Smooth muscle cell of the brain vasculature (primary cell): ENCODE data around the gene B3GLCT.

Experiments
- DNase-seq: peaks from one replicate; pipeline ENCODE4 v3.0.0-alpha.2; 2012; ENCODE audit warnings: low read depth, low spot score

The B3GLCT gene

DNA sequence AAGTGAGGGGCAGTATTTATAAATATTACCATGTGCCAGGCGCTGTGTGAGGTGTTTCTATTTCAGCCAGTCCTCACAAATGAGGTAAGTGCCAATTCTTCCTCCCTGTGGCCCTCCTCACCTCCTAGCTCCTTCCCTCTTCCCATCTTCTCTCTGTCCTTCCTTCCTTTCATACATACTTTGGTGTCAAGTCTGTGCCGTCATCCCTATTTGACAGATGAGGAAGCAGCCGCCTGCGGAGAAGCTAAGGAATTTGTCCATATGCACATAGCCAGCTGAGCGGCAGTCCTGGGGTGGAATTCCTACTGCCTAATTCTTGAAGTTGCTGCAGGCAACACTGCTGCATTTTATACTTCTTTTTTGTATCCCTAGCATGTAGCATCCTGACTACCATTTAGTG, 150.8 kb downstream of the B3GLCT start:
- no peak for DNase-seq

DNA sequence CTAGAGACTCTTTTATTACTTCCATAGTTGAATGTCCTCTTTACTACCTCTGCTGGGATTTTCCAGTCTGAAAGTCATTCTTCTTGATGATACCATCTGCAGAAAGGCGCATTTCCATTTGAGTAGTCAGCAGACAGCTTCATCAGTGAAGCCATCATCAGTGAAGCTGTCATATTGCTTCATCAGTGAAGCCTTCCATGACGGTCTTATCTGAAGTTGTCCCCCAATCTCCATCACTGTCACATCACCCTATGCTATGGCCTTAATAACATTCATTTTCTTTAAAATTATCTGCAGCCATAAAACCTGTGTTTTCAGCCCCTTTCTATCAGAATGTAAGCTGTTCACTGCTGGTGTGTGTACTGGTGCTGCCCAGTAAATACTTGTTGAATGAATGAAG, 151.6 kb downstream of the B3GLCT start:
- DNase-seq, result no peak

DNA sequence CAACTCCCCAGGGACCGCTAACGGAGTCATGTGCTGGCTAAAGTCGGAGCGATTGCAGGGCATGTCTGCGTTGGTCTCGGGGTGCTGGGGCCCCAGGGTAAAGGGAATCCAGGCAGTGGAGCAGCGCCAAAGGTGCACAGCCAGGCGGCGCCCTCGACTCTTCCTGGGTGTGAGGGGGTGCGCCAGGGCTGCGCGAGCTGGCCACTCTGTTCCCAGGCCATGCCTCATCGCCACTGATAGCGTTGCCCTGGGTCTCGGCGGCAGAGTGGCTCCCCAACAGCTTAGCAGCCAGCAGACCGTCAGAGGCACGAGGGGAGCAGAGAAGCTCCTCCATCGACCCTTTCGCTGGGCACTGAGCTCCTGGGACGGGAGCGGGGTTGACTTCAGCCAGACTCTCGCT, 152.7 kb downstream of the B3GLCT start:
- DNase-seq, result no peak

DNA sequence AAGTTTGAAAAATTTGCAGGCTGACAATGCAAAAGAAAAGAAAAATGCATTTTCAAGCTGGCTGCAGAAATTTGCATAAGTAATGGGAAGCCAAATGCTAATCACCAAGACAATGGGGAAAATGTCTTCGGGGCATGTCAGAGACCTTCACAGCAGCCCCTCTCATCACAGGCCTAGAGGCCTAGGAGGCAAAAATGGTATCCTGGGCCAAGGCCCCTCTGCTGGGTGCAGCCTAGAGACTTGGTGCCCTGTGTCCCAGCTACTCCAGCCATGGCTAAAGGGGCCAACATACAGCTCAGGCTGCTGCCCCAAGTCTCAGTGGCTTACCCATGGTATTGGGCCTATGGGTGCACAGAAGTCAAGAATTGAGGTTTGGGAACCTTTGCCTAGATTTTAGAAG, 155.2 kb downstream of the B3GLCT start:
- DNase-seq, result no peak

DNA sequence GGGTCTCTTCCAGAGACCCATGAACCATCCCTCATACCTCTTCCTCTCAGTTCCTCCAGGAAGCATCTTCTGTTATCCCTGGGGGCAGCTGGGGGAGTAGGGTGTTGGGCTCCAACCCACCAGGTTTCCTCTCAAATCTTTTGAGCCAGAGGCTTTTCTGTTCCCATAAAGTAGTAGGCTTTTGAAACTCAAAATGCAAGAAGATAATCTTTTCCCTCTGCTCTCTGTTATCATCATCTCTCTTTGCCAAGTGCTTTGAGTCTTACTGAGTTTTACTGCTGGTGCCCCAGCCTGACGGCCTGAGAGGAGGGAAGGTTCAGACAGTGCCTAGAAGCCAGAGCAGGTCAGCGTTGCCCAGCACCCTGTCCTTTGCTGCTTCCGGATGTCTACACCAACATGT, 157.2 kb downstream of the B3GLCT start:
- DNase-seq, result no peak

DNA sequence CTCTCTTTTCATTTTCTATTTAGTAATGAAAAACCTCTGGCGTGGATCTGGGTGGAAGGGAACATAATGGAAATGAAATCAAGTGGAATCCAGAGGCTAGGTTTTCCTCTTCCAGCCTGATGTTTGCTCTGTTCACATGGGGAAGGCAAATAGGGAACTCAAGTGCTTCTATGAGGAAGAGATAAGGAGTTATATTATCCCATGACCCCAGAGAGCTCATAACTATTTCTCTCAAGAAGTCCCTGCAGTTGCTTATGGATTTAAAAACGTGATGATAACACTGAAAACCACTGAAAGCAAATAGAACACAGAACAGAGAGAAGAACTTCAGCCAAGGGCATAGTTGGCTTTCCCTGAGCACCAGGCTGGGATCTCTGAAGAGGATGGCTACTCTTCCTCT, 157.8 kb downstream of the B3GLCT start:
- no peak for DNase-seq

DNA sequence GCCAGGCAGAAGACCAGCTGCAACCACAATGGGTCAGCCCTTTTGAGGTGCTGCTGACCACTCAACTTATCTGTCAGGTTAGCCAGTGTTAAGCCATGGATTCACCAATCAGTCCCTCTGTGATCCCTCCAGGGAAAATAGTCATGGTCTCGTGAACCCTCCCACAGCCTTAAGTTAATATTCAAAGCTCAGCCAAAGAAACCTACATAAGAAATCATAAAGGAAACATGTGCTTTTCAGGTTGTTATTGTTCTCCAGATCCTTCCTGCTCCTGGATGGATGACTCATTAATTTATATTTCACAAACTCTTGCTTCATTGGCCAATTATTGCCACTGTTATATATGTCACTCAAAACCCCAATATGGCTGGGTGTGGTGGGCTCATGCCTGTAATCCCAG, 161.9 kb downstream of the B3GLCT start:
- no peak for DNase-seq

DNA sequence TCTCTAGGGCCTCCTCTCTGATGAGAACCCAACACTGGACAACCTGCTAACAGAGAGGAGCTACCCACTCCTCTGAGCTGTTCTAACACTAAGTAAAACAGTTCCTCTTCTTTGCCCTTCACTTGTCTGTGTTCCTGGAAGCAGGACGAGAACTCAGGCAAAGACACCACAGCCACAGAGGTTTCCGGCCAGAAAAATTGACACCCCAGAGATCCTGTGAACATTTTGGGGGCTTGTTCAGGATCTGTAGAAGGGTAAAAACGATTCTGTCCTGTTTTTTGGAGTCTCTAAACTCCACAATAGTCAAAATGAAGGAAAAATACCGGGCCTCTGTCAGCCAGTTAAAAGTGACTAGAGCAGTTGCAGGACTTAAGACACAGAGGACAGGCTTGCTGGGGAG, 165.9 kb downstream of the B3GLCT start:
- no peak for DNase-seq

DNA sequence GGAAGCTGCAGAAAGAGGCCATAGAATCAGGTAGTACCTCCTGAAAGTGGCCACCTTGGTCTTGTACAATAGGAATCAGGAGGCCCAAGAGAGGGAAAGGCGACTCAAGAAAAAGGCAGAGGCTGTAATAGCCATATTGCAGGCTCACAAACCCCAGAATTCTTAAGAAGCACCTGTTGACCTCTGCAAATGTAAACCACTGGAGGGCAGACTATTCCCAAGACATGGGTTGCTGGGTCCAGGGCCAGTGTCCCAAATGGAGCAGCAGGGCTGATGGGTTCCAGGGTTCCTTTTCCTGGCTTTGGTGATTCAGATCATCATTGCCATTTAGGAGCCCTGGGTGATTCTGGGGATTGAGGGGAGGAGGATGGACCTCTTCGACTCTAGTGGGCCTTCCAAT, 167.6 kb downstream of the B3GLCT start:
- DNase-seq, result no peak

DNA sequence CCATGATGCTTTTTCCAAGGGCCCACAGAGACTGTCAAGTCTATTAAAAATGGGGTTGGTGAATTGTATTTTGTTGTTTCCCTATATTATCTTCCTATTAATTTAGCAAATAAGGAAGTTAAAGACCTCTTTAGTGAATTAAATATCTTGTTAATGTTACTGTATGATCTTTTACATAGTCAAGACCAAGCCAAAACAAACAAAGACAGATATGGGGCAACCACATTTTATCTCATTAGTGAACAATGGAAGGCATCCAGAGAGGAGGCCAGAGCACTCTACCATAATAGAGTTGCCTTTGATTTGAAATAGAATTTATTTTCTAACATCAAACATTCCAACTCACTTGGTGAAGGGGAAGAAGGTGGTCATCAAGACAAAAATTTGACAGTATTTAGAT, 169.4 kb downstream of the B3GLCT start:
- DNase-seq, result no peak

DNA sequence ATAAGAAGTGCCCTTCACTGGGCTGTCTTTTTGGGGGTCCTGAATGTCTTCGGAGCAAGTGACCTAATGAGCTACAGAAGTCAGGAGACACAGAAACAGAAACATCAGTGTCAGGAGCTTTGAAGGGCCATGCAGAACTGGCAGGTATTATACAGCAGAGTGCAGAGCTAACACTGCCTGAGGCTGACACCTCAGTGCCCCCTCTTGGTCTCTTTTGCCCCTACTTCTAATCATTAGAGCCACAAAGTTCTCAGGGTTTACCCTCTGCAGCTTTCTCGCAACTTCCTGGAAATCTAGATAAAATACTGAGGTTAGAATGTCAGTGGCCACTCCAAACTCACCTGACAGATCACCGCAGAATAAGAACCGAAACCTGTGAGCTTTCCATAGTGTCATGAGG, 172.7 kb downstream of the B3GLCT start:
- DNase-seq, result no peak

DNA sequence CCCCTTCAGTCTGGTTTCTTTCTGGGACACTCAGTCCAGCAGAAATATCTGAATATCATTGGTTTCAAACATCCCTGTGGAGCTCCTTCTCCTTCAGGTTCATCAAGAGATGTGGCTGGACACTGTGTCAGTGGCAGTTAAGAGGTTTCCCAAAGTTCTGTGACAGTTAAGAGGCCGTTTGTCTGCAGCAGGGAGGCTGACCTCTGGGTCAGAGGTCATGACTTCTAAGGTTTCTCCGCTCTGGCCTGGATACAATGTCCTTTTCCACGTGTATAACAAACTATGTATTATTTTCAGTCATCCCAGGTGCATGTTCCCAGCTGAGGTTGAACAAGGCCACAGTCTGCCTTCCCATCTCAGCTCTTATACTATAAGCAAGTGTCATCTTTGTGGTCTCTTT, 174.9 kb downstream of the B3GLCT start:
- DNase-seq, result no peak

DNA sequence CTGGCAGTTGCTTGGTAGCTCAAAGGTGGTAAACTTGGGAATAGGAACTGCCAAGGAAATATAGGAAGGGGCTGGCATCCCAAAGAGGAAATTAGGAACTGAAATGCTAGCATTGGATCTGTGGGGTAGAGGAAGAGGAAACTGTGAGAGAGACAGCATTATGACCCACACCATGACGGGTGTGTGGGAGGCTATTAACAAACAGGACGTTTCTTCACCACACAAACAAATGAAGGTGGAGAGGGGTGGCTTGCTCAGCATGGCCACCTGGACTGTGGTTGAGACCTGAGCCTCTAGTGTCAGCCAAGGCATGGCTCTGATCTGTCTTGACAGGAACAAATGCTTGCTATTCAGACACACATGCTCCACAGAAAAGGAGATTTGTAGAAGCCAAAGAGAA, 178.2 kb downstream of the B3GLCT start:
- DNase-seq, result no peak

DNA sequence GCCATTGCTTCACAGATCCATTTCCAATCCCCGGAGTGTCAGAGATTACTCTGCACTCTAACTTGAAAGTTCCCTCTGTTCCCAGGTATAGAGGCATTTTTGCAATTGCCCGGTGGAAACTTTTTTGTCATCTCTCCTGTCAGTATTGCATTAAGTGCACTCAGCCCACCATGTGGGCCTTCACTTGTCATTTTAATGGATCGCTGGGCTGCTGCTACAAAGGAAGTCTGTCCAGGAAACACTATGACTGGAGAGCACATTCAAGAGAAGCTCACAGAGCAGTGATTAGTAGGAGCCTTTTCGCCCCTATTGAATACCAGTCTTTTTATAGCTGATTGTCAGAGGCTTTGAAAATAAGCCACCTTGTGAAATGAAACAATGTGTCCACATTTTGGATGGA, 180.9 kb downstream of the B3GLCT start:
- no peak for DNase-seq
